ENCODE measurements around the gene NT5M. TPM values are rescaled to one million over a fixed set of nuclear protein-coding genes. Genes with fewer than 3 reads are reported as not detected.
A peak's percentile ranks its signal among the peaks of the same experiment; 100 is the strongest.
"Not testable (repeated sequence)": the region's sequence is repeated elsewhere in the genome, so short reads cannot be mapped to it uniquely, and the experiment has no call there.

NT5M gene
- 0.96 and 1.1 TPM in 2 replicates for polyA plus RNA-seq (2013)

- Histone ChIP-seq H3K14ac (ENCODE audit: low read length) (peak within 1 kb of the TSS; percentile 92), H4K12ac (ENCODE audit: low read depth, low read length) (peak within 1 kb of the TSS; percentile 92), H3K79me1 (ENCODE audit: low read length) (peaks cover 5% of the 10 kb centered on the region), H3K4me2 (ENCODE audit: low read length) (peak within 1 kb of the TSS; percentile 75), H2AFZ (ENCODE audit: insufficient read depth, low read length, poor library complexity) (peak within 1 kb of the TSS; percentile 94), H3K9ac (ENCODE audit: low read length) (peak within 1 kb of the TSS; percentile 36), H2BK12ac (ENCODE audit: low read length) (no peak within 1 kb of the TSS), H3K36me3 (ENCODE audit: control insufficient read depth in 1 of 2, insufficient read depth in 2 of 2, low read length in 2 of 2) (no peaks in the 10 kb centered on the region), H3K23ac (ENCODE audit: low read length) (no peak within 1 kb of the TSS), H4K91ac (ENCODE audit: low read depth, low read length) (peak within 1 kb of the TSS; percentile 79), H2BK120ac (ENCODE audit: insufficient read depth, low read length, poor library complexity) (peak within 1 kb of the TSS; percentile 54), H3K4ac (ENCODE audit: low read depth, low read length) (peak within 1 kb of the TSS; percentile 15), H3K4me1 (ENCODE audit: control insufficient read depth in 1 of 2, insufficient read depth in 2 of 2, low read length in 2 of 2) (peaks cover 5 to 7% of the 10 kb centered on the region in 2 experiments), H3K9me3 (ENCODE audit: insufficient read depth, low read depth, low read length) (no peaks in the 10 kb centered on the region), H3K79me2 (ENCODE audit: control insufficient read depth, insufficient read depth, low read length, poor library complexity) (peaks cover 6% of the 10 kb centered on the region), H3K18ac (ENCODE audit: low read length) (no peak within 1 kb of the TSS), H2BK5ac (ENCODE audit: low read depth, low read length, poor library complexity) (no peak within 1 kb of the TSS), H3K27me3 (ENCODE audit: insufficient read depth, low read length) (peaks cover 5% of the 10 kb centered on the region), H3K27ac (ENCODE audit: low read depth, low read length) (no peak within 1 kb of the TSS), H2AK5ac (ENCODE audit: low read length) (no peak within 1 kb of the TSS), H3K4me3 (ENCODE audit: low read depth, low read length) (peak within 1 kb of the TSS; percentile 82), H4K8ac (ENCODE audit: low read depth, low read length) (peak within 1 kb of the TSS; percentile 87)
- peak; percentile 53 to 74 for DNase-seq
- WGBS (ENCODE audit: extremely low coverage, insufficient coverage, insufficient read length): no CpG with 5 or more reads among the region's 107 CpGs
Measured at GRCh38 chr17:17303010-17303846, at the start of gene NT5M. Gene NT5M (plus strand): TSS chr17:17303373. CDS start chr17:17303551, 178 bp downstream.

- Histone ChIP-seq H3K4me2 (ENCODE audit: low read length) (no peak overlapping the region), H2AK5ac (ENCODE audit: low read length) (no peak overlapping the region), H4K91ac (ENCODE audit: low read depth, low read length) (no peak overlapping the region), H3K36me3 (ENCODE audit: control insufficient read depth in 1 of 2, insufficient read depth in 2 of 2, low read length in 2 of 2) (peaks cover 35 to 55% of the 10 kb centered on the region in 2 experiments), H2AFZ (ENCODE audit: insufficient read depth, low read length, poor library complexity) (no peak overlapping the region), H3K4me3 (ENCODE audit: low read depth, low read length) (no peak overlapping the region), H2BK120ac (ENCODE audit: insufficient read depth, low read length, poor library complexity) (no peak overlapping the region), H3K4me1 (ENCODE audit: control insufficient read depth in 1 of 2, insufficient read depth in 2 of 2, low read length in 2 of 2) (no peaks in the 10 kb centered on the region), H4K12ac (ENCODE audit: low read depth, low read length) (no peak overlapping the region), H3K27ac (ENCODE audit: low read depth, low read length) (no peak overlapping the region), H3K9ac (ENCODE audit: low read length) (no peak overlapping the region), H2BK5ac (ENCODE audit: low read depth, low read length, poor library complexity) (no peak overlapping the region), H3K79me1 (ENCODE audit: low read length) (no peaks in the 10 kb centered on the region), H3K18ac (ENCODE audit: low read length) (no peak overlapping the region), H3K79me2 (ENCODE audit: control insufficient read depth, insufficient read depth, low read length, poor library complexity) (no peaks in the 10 kb centered on the region), H2BK12ac (ENCODE audit: low read length) (no peak overlapping the region), H3K9me3 (ENCODE audit: insufficient read depth, low read depth, low read length) (no peaks in the 10 kb centered on the region), H4K8ac (ENCODE audit: low read depth, low read length) (no peak overlapping the region), H3K14ac (ENCODE audit: low read length) (no peak overlapping the region), H3K4ac (ENCODE audit: low read depth, low read length) (no peak overlapping the region), H3K27me3 (ENCODE audit: insufficient read depth, low read length) (no peaks in the 10 kb centered on the region), H3K23ac (ENCODE audit: low read length) (no peak overlapping the region)
- DNase-seq: peak in 1 of 2 donors; percentile 56
- WGBS (ENCODE audit: extremely low coverage, insufficient coverage, insufficient read length): no CpG with 5 or more reads among the region's 3 CpGs
Measured at GRCh38 chr17:17253406-17253805, 49.8 kb upstream of the NT5M start.

- H3K23ac ChIP-seq (ENCODE audit: low read length): no peak overlapping the region
- H3K4ac ChIP-seq (ENCODE audit: low read depth, low read length): no peak overlapping the region
- no peak overlapping the region for H4K91ac ChIP-seq (ENCODE audit: low read depth, low read length)
- no peak overlapping the region for H2AK5ac ChIP-seq (ENCODE audit: low read length)
- no peak overlapping the region for H3K9ac ChIP-seq (ENCODE audit: low read length)
- H3K79me1 ChIP-seq (ENCODE audit: low read length): no peaks in the 10 kb centered on the region
- no peak overlapping the region for H3K14ac ChIP-seq (ENCODE audit: low read length)
- H3K36me3 ChIP-seq (ENCODE audit: control insufficient read depth in 1 of 2, insufficient read depth in 2 of 2, low read length in 2 of 2): peaks cover 36 to 56% of the 10 kb centered on the region in 2 experiments
- H3K27ac ChIP-seq (ENCODE audit: low read depth, low read length): no peak overlapping the region
- no peaks in the 10 kb centered on the region for H3K27me3 ChIP-seq (ENCODE audit: insufficient read depth, low read length)
- WGBS (ENCODE audit: extremely low coverage, insufficient coverage, insufficient read length): no CpG with 5 or more reads among the region's 3 CpGs
- no peak overlapping the region for H4K8ac ChIP-seq (ENCODE audit: low read depth, low read length)
- no peak overlapping the region for H3K18ac ChIP-seq (ENCODE audit: low read length)
- no peak overlapping the region for H3K4me3 ChIP-seq (ENCODE audit: low read depth, low read length)
- H2BK5ac ChIP-seq (ENCODE audit: low read depth, low read length, poor library complexity): no peak overlapping the region
- H3K4me2 ChIP-seq (ENCODE audit: low read length): no peak overlapping the region
- H2AFZ ChIP-seq (ENCODE audit: insufficient read depth, low read length, poor library complexity): no peak overlapping the region
- no peak overlapping the region for H4K12ac ChIP-seq (ENCODE audit: low read depth, low read length)
- H3K4me1 ChIP-seq (ENCODE audit: control insufficient read depth in 1 of 2, insufficient read depth in 2 of 2, low read length in 2 of 2): no peaks in the 10 kb centered on the region
- no peak overlapping the region for H2BK120ac ChIP-seq (ENCODE audit: insufficient read depth, low read length, poor library complexity)
- H2BK12ac ChIP-seq (ENCODE audit: low read length): no peak overlapping the region
- no peaks in the 10 kb centered on the region for H3K9me3 ChIP-seq (ENCODE audit: insufficient read depth, low read depth, low read length)
- no peaks in the 10 kb centered on the region for H3K79me2 ChIP-seq (ENCODE audit: control insufficient read depth, insufficient read depth, low read length, poor library complexity)
- peak; percentile 28 to 45 for DNase-seq
Measured at GRCh38 chr17:17254036-17254435, 49.1 kb upstream of the NT5M start.

- H3K79me1 ChIP-seq (ENCODE audit: low read length); H2BK5ac ChIP-seq (ENCODE audit: low read depth, low read length, poor library complexity); H3K27ac ChIP-seq (ENCODE audit: low read depth, low read length); H2AFZ ChIP-seq (ENCODE audit: insufficient read depth, low read length, poor library complexity); H3K79me2 ChIP-seq (ENCODE audit: control insufficient read depth, insufficient read depth, low read length, poor library complexity); H3K4me3 ChIP-seq (ENCODE audit: low read depth, low read length); H2BK120ac ChIP-seq (ENCODE audit: insufficient read depth, low read length, poor library complexity); H3K4me2 ChIP-seq (ENCODE audit: low read length); DNase-seq; H3K9ac ChIP-seq (ENCODE audit: low read length); H3K14ac ChIP-seq (ENCODE audit: low read length); H2AK5ac ChIP-seq (ENCODE audit: low read length); H3K4me1 ChIP-seq (ENCODE audit: control insufficient read depth in 1 of 2, insufficient read depth in 2 of 2, low read length in 2 of 2); H4K12ac ChIP-seq (ENCODE audit: low read depth, low read length); H4K8ac ChIP-seq (ENCODE audit: low read depth, low read length); H3K9me3 ChIP-seq (ENCODE audit: insufficient read depth, low read depth, low read length); H3K18ac ChIP-seq (ENCODE audit: low read length); H3K4ac ChIP-seq (ENCODE audit: low read depth, low read length); H3K23ac ChIP-seq (ENCODE audit: low read length); H2BK12ac ChIP-seq (ENCODE audit: low read length); H3K27me3 ChIP-seq (ENCODE audit: insufficient read depth, low read length); H4K91ac ChIP-seq (ENCODE audit: low read depth, low read length): not testable (repeated sequence)
- peaks cover 39 to 64% of the 10 kb centered on the region in 2 experiments for H3K36me3 ChIP-seq (ENCODE audit: control insufficient read depth in 1 of 2, insufficient read depth in 2 of 2, low read length in 2 of 2)
- WGBS (ENCODE audit: extremely low coverage, insufficient coverage, insufficient read length): no CpG with 5 or more reads among the region's 11 CpGs
Measured at GRCh38 chr17:17255689-17256088, 47.5 kb upstream of the NT5M start.
